GM23338 (cell line): Measurements from ENCODE around the gene KANK4. TPM values are rescaled to one million over a fixed set of nuclear protein-coding genes. Genes with fewer than 3 reads are reported as not detected.

Experiments used
- CREB1 ChIP-seq: fragments of 250-450 bp; sonication (Bioruptor Pico); IDR thresholded peaks from 2 replicates; pipeline ENCODE4 v1.5.0; 2020; ENCODE audit warnings: low read depth, mild to moderate bottlenecking, moderate library complexity
- CTCF ChIP-seq, 2 experiments: fragments of 200-600 bp in 1 of 2; sonication (generic) in 1 of 2; conservative IDR thresholded peaks; 2 replicates each; pipeline versions ENCODE4 v1.5.1 to v1.6.1; 2016 to 2017; ENCODE audit warnings: antibody characterized with exemption in 2 of 2, low read depth in 2 of 2, mild to moderate bottlenecking in 2 of 2, moderate library complexity in 1 of 2
- EZH2 ChIP-seq: fragments of 200-600 bp; sonication (generic); IDR thresholded peaks from one replicate; pipeline ENCODE4 v1.8.0; 2017; ENCODE audit warnings: antibody characterized with exemption, mild to moderate bottlenecking, low read depth; ENCODE audit not compliant: unreplicated experiment
- NANOG ChIP-seq: IDR thresholded peaks from 2 replicates; pipeline ENCODE4 v1.6.1; 2016; ENCODE audit warnings: antibody characterized with exemption, borderline replicate concordance
- POLR2AphosphoS5 ChIP-seq: IDR thresholded peaks from 2 replicates; pipeline ENCODE4 v1.6.1; 2016; ENCODE audit warnings: antibody characterized with exemption, low read depth
- REST ChIP-seq: IDR thresholded peaks from one replicate; pipeline ENCODE4 v1.6.1; 2018; ENCODE audit warnings: antibody characterized with exemption; ENCODE audit not compliant: unreplicated experiment
- ZNF114 ChIP-seq: fragments of 250-450 bp; sonication (Bioruptor Pico); IDR thresholded peaks from 2 replicates; pipeline ENCODE4 v1.5.0; 2020; ENCODE audit warnings: mild to moderate bottlenecking, moderate library complexity
- ZNF462 ChIP-seq: fragments of 250-450 bp; sonication (Bioruptor Pico); IDR thresholded peaks from 2 replicates; pipeline ENCODE4 v1.5.0; 2020; ENCODE audit warnings: mild to moderate bottlenecking, moderate library complexity
- polyA plus RNA-seq: library from polyadenylated mRNA; unstranded; fragments of >200 nt; fragmentation: Nextera tagmentation; extraction: Ambion mirVana; gene quantifications from 2 replicates; pipeline ENCODE4 v1.2.1, GENCODE V29; 2016
- total RNA-seq: library from RNA; depleted of rRNA; stranded (reverse); fragments of >200 nt; shearing (Covaris generic); gene quantifications from 2 replicates; pipeline ENCODE4 v1.2.3, GENCODE V29; 2014

Gene KANK4
- total and polyA plus RNA-seq, 2 experiments from 2014 or later = 0.31 to 0.42 TPM

- TF ChIP-seq ZNF462 (no peak), REST (no peak), EZH2 (no peak), CREB1 (CRISPR knock-in tag) (no peak), NANOG (no peak), CTCF (conservative IDR thresholded peaks at IDR 0.05; ENCODE audit: low read depth in 2 of 2) (no peak), ZNF114 (CRISPR knock-in tag) (no peak), POLR2AphosphoS5 (no peak)
These were observed 6.5 kb downstream of the KANK4 start (continued) for GRCh38 chr1:62312698-62313097.
